HUES48 (cell line): ENCODE measurements around the gene SUN2.

Source experiments
- H3K27ac ChIP-seq: one replicate; pipeline ENCODE4 v1.7.0; 2013; ENCODE audit warnings: low read depth, low read length, inconsistent platforms
- H3K27me3 ChIP-seq: 2 replicates; pipeline ENCODE4 v1.6.1; 2013; ENCODE audit warnings: mild to moderate bottlenecking, low read length; ENCODE audit not compliant: control insufficient read depth, insufficient read depth
- H3K36me3 ChIP-seq: 2 replicates; pipeline ENCODE4 v1.6.1; 2013; ENCODE audit warnings: low read length; ENCODE audit not compliant: control insufficient read depth, insufficient read depth
- H3K4me1 ChIP-seq: 2 replicates; pipeline ENCODE4 v1.6.1; 2013; ENCODE audit warnings: mild to moderate bottlenecking, low read length; ENCODE audit not compliant: control insufficient read depth, insufficient read depth
- H3K4me3 ChIP-seq: 2 replicates; pipeline ENCODE4 v1.5.1; 2013; ENCODE audit warnings: mild to moderate bottlenecking, low read depth, low read length
- H3K9ac ChIP-seq: 2 replicates; pipeline ENCODE4 v1.6.1; 2013; ENCODE audit warnings: mild to moderate bottlenecking, low read depth, low read length, moderate library complexity
- H3K9me3 ChIP-seq: 2 replicates; pipeline ENCODE4 v1.6.1; 2013; ENCODE audit warnings: low read length; ENCODE audit not compliant: control insufficient read depth, insufficient read depth

SUN2 gene

DNA sequence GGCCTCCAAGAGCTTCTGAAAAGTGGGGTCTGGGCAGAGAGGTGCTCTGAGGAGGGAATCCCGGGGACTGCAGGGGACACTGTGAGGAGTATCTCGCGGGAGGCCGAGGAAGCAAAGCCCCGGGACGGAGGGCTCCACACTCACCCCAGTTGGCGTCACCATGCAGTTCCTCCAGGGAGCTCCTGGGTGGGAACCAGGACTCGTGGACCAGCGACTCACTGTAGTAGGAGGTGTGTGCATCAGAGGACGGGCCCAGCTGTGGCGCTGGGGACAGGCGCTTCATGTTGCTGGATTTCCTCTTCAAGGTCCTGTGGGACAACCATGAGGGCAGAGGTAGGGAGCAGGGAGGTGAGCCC lies 4.8 kb downstream of the SUN2 start:
- no peaks in the 10 kb centered on the region for H3K9me3 ChIP-seq
- H3K27me3 ChIP-seq, result no peaks in the 10 kb centered on the region
- H3K4me3 ChIP-seq, result no peak overlapping the region
- no peak overlapping the region for H3K9ac ChIP-seq
- no peak overlapping the region for H3K27ac ChIP-seq
- peaks cover 6% of the 10 kb centered on the region; the same call in 1 of the 2 replicates for H3K36me3 ChIP-seq
- H3K4me1 ChIP-seq, result peaks cover 10% of the 10 kb centered on the region

DNA sequence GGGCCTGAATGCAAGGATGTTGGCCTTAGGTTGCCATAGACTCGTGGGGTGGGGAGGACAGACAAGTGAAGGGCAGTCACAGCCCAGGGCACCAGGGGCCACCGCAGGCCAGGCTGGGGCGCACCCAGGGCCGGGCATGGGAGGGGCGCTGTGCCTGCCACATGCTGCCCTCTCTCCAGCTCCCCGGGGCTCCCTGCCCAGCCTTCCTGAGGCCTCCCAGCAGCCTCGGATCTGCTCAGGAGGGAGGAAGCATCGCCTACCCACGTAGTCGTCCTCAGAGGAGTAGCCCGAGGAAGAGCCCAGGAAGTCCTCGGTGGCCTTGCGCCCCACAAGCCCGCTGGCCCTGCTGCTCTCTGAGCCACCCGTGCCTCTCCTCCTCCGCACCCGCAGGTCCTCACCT lies 5.2 kb downstream of the SUN2 start:
- no peak overlapping the region for H3K4me3 ChIP-seq
- H3K36me3 ChIP-seq, result peaks cover 6% of the 10 kb centered on the region; the same call in 1 of the 2 replicates
- H3K9ac ChIP-seq, result no peak overlapping the region

DNA sequence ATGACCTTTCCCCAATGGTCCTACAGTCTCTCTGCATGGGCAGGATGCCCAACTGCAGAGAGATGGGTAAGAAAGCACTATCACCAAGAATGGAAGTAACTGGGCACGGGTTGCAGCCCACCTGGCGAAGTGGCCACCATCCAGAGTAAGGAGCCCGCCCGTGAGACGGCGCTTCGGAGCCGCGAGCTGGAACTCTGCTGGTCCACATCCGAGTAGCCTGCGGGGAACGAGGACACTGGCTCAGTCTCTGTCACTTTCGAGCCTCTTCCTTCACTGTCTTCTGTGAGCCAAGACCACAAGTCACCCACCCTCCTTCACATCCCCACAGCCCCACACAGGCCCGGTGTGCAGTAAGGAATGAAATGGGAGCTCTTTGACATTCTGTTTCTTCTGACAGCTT lies 5.7 kb downstream of the SUN2 start:
- Histone ChIP-seq H3K27ac (no peak overlapping the region), H3K27me3 (no peaks in the 10 kb centered on the region), H3K36me3 (peaks cover 9% of the 10 kb centered on the region), H3K4me1 (peaks cover 10% of the 10 kb centered on the region), H3K9ac (no peak overlapping the region), H3K4me3 (no peak overlapping the region), H3K9me3 (no peaks in the 10 kb centered on the region)

More for the DNA sequence above, 5.2 kb downstream of the SUN2 start:
- Histone ChIP-seq H3K27me3 (no peaks in the 10 kb centered on the region), H3K4me1 (peaks cover 10% of the 10 kb centered on the region), H3K27ac (no peak overlapping the region), H3K9me3 (no peaks in the 10 kb centered on the region)

DNA sequence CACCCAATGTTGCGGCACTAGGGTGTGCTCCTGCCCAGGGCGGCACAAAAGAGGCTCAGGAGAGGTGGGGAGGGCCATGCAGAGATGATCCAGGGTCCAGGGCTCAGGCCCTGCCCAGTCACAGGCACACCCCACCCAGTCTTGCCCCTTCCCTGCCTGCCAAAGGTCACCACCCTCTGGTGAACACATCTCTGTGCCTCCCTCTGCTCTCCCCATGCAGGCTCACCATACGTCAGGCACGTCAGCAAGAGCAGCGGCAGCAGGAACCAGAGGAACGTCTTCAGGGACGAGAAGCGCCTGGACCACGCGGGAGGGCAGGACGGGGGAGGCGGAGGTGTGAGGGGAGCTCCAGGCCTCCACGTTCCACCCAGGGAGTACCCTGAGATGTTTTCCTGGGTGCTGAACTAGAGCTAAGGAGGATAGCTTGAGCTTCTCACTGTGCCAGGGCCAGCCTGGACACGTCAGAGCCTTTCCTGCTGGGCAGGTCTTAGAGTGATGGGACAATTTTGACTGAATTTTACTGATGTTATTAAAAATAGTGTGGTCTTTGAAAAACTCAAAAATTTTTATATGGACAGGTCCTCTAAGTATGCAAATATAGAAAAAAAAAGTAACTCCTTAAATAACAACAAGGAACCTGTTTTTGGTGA lies 7.2 kb downstream of the SUN2 start:
- Histone ChIP-seq H3K4me1 (peaks cover under 1% of the 10 kb centered on the region; the same call in 1 of the 2 replicates), H3K27me3 (no peaks in the 10 kb centered on the region), H3K4me3 (no peak overlapping the region), H3K9ac (no peak overlapping the region), H3K36me3 (peaks cover 9% of the 10 kb centered on the region), H3K9me3 (no peaks in the 10 kb centered on the region), H3K27ac (no peak overlapping the region)

DNA sequence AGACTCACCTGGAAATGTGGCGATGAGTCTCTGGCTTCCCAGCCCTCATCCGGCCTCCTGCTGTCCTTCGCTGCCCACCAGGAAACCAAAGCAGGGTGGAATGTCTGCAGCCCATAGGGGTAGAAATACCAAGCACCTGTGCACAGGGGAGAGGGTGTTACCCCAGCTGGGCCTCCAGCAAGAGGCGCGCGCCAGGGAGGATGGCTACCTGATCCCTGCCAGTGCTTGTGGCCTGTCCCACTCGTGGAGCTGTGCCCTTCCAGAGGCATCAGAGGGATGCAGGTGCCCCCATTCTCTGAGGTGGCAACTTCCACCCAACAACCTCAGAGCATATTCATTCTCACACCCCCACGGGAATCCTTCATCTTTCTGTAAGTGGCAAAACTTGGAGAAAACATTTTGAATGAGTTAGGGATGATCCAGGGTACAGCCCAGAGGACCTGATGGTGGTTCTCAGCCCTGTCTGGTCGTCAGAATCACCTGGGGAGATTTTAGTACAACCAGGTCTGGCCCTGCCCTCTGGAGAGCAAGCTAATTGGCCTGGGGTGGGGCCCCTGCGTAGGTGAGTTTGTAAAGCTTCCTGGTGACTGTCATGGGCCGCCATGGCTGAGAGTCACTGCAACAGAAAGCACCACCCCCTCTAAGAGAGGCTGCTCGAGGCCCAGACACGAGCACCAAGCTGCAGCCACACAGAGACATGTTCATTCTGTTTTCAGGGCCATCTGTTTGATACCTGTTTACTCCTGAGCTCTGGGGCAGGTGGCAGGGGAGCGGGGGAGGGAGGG lies 9.9 kb downstream of the SUN2 start:
- Histone ChIP-seq H3K4me3 (no peak overlapping the region), H3K36me3 (peaks cover 15% of the 10 kb centered on the region), H3K27me3 (no peaks in the 10 kb centered on the region), H3K4me1 (no peaks in the 10 kb centered on the region), H3K9ac (no peak overlapping the region), H3K27ac (no peak overlapping the region), H3K9me3 (no peaks in the 10 kb centered on the region)

DNA sequence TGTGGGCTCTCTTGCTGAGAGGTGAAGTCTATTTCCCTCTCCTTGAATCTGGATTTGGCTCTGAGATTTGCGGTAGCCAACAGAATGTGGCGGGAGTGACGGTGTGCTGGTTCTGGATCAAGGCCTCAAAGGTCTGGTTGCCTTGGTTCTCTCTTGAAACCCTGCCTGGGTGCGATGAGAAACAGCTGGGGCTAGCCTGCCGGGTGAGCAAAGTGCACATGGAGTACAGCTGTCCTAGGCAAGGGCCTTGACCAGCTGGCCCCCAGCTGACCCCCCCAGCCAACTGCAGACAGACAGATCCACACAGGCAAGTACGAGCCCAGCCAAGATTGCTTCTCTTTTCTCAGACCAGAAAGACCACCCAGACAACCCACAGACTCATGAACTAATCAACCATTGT lies 10.8 kb downstream of the SUN2 start:
- H3K27ac ChIP-seq, result no peak overlapping the region
- no peaks in the 10 kb centered on the region for H3K9me3 ChIP-seq
- peaks cover 15% of the 10 kb centered on the region for H3K36me3 ChIP-seq
- H3K4me1 ChIP-seq, result no peaks in the 10 kb centered on the region
- H3K4me3 ChIP-seq, result no peak overlapping the region
- H3K9ac ChIP-seq, result no peak overlapping the region
- no peaks in the 10 kb centered on the region for H3K27me3 ChIP-seq

DNA sequence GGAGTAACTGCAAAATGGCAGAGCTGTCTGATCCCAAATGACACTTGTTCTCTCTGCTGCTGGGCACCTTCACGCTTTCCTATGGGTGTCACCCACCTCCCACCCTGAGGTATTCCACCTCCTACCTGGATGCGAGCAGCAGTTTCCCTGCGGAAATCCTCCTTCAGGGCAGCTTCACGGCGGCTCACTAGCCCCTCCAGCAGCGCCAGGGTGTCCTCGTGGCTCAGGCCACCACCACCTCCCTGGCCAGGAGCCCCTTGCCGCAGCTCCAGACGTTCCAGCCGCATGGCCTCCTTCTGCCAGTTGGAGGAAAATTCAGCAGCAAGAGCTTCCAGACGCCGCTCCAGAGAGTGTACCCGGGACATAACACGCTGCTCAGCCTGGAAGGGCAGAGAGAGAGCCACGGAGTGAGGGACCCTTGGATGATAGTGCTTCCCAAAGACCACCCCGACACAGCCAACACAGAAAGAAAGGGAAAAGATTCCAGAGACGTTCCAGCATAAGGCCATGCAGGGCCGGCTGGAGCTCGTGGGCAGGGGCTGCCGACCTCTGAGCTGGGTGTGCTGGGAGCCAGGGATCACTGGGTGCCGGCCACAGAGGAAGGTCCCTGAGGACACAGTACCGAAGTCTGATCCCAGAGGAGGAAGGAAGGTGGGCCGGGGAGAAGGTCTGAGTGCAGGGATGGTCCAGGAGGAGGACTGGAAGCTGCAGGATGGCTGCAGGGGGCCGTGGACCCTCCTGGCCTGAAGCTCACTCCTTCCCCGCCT lies 13.4 kb downstream of the SUN2 start:
- Histone ChIP-seq H3K4me3 (no peak overlapping the region), H3K36me3 (peaks cover 25% of the 10 kb centered on the region), H3K27me3 (no peaks in the 10 kb centered on the region), H3K27ac (no peak overlapping the region), H3K4me1 (no peaks in the 10 kb centered on the region), H3K9ac (no peak overlapping the region), H3K9me3 (no peaks in the 10 kb centered on the region)

DNA sequence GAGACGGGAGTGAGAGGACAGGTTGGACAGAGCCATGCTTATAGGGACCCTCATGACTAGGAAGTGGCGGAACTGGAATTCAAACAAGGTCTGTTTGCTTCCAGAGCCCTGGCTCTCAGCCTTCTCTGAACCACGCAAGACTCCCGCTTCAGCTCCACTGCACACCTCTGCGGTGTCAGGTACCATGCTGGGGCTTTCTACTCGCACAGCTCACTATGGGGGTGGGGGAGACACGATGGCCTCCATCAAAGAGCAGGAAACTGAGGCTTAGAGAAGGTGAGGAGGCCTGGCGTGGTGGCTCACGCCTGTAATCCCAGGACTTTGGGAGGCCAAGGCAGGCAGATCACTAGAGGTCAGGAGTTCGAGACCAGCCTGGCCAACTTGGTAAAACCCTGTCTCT lies 14.2 kb downstream of the SUN2 start:
- H3K36me3 ChIP-seq, result peaks cover 29% of the 10 kb centered on the region

DNA sequence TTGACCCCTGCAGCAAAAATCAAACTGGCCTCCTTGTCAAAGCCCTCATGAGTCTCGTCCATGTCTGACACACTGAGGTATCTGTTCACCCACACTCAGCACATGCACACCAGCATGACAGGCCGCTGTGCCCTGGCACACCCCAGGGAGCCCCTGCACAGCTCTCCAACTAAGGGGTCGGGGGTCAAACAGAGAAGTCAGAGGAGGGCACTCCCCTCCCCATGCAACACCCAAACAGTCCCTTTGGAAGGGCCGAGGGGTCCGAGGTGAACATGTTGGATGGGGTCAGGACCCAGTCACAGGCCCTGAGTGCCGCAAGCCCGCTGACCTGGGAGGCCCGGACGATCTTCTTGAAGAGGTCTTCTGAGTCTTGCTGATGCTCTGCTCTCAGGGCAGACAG lies 14.6 kb downstream of the SUN2 start:
- H3K27ac ChIP-seq, result no peak overlapping the region
- H3K9me3 ChIP-seq, result no peaks in the 10 kb centered on the region
- no peaks in the 10 kb centered on the region for H3K4me1 ChIP-seq
- peaks cover 32% of the 10 kb centered on the region for H3K36me3 ChIP-seq
- no peak overlapping the region for H3K4me3 ChIP-seq
- no peaks in the 10 kb centered on the region for H3K27me3 ChIP-seq
- no peak overlapping the region for H3K9ac ChIP-seq

More for the DNA sequence above, 14.2 kb downstream of the SUN2 start:
- Histone ChIP-seq H3K27ac (no peak overlapping the region), H3K4me3 (no peak overlapping the region), H3K9me3 (no peaks in the 10 kb centered on the region), H3K9ac (no peak overlapping the region), H3K27me3 (no peaks in the 10 kb centered on the region), H3K4me1 (no peaks in the 10 kb centered on the region)

DNA sequence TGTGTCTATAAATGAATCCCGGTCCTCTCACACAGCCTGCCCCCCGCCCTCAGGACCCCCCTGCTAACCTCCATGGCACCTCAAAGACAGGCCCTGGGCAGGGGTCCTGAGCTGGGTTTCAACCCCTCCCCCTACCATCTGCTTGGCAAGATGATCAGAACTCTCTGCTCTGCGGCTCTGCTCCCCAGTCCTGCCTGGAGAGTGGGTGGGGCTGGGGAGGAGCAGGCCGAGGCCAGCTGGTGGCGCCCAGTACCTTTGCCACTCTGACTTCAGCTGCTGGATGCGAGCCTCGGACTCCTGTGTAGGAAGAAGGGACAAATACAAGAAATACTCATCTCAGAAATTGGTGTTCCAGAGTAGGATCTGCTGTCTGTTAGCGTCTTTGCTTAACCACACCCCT lies 15.0 kb downstream of the SUN2 start:
- no peaks in the 10 kb centered on the region for H3K4me1 ChIP-seq
- H3K27me3 ChIP-seq, result no peaks in the 10 kb centered on the region
- peaks cover 32% of the 10 kb centered on the region for H3K36me3 ChIP-seq
- no peaks in the 10 kb centered on the region for H3K9me3 ChIP-seq
- H3K27ac ChIP-seq, result no peak overlapping the region
- H3K4me3 ChIP-seq, result no peak overlapping the region
- H3K9ac ChIP-seq, result no peak overlapping the region
